Kidney epithelial cell (primary cell): ENCODE measurements around the gene KARS1. TPM values are rescaled to one million over a fixed set of nuclear protein-coding genes. Genes with fewer than 3 reads are reported as not detected.

Experiments
- DNase-seq: peaks from one replicate; pipeline ENCODE4 v3.0.0-alpha.2; 2010; ENCODE audit warnings: low read depth
- H3K27me3 ChIP-seq: 2 replicates; pipeline ENCODE4 v1.6.0; 2011; ENCODE audit warnings: low read length; ENCODE audit not compliant: control insufficient read depth, insufficient read depth
- H3K36me3 ChIP-seq: 2 replicates; pipeline ENCODE4 v1.5.1; 2011; ENCODE audit warnings: low read length; ENCODE audit not compliant: control insufficient read depth, insufficient read depth
- H3K4me3 ChIP-seq: 2 replicates; pipeline ENCODE4 v1.5.1; 2011; ENCODE audit warnings: low read depth, mild to moderate bottlenecking, control low read depth, low read length
- total RNA-seq: library from RNA; depleted of rRNA; stranded (reverse); fragments of >200 nt; gene quantifications from 2 replicates; pipeline ENCODE4 v1.2.3, GENCODE V29; 2015
- TF ChIP-seq, protein P1 (sequence below): IDR thresholded peaks from 2 replicates; pipeline ENCODE4 v1.5.1; 2011; ENCODE audit warnings: mild to moderate bottlenecking, moderate library complexity, low read length, control low read depth, inconsistent platforms; ENCODE audit not compliant: insufficient read depth, poor library complexity, severe bottlenecking

KARS1 gene
- total RNA-seq, 1 donor from 2014 or later: 233 TPM

DNA sequence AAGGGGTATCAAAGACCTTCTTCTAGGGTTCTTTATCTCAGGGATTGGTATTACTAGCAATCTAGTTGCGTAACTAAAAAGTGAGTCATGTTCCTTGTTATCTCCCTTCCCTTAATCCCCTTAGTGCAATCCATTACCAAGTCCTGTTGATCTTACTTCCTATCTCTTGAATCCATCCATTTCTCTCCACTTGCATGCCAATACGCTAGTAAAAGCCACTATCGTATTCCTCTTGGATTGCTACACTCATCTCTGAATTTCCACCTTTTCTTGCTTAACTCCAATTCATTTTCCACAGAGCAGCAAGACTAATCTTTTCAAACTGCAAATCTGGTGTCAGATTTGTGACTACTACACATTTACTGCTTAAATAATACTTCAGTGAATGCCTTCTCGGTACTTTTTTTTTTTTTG, 22.5 kb downstream of the KARS1 start:
- TF ChIP-seq, protein P1, sequence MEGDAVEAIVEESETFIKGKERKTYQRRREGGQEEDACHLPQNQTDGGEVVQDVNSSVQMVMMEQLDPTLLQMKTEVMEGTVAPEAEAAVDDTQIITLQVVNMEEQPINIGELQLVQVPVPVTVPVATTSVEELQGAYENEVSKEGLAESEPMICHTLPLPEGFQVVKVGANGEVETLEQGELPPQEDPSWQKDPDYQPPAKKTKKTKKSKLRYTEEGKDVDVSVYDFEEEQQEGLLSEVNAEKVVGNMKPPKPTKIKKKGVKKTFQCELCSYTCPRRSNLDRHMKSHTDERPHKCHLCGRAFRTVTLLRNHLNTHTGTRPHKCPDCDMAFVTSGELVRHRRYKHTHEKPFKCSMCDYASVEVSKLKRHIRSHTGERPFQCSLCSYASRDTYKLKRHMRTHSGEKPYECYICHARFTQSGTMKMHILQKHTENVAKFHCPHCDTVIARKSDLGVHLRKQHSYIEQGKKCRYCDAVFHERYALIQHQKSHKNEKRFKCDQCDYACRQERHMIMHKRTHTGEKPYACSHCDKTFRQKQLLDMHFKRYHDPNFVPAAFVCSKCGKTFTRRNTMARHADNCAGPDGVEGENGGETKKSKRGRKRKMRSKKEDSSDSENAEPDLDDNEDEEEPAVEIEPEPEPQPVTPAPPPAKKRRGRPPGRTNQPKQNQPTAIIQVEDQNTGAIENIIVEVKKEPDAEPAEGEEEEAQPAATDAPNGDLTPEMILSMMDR: no peak
- no peak overlapping the region for H3K4me3 ChIP-seq
- peaks cover 4% of the 10 kb centered on the region for H3K36me3 ChIP-seq
- DNase-seq: no peak
- no peaks in the 10 kb centered on the region for H3K27me3 ChIP-seq

DNA sequence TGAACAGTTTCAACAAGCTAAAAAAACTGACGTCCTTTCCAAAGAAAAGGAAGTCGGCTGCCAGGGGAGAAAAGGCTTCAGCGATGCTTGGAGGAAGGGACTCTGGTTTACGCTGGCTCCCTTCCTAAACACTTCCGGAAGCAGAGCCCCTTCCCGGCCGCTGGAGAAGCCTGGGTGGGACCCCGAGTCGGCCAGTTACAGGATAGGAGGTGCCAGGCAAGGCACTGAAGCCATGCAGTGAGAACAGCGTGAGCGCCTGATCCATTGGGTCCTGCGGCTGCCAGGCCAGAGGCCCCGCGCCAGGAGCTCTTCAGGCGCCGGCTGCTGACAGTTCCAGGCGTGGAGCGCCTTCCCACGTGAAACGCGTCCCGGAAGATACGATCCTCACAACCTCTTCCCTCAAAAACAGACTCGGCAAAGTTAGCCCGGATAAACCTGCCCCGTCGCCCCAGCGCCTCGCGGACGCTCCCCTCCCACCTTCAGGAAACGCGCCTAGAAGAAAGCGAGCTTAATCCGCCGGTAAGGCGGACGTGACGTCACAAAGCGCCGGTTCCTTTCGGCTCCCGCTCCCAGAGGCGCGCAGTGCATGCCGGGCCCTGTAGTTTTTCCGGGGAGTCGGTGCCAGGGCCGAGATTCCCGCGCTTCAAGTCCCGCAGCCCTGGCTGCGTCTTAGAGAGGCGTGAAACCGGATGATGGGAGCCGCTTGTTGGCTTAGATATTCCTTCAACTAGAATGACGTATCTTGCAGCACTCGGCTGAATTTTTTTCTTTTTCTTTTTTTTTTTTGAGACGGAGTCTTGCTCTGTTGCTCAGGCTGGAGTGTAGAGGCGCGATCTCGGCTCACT, 24.5 kb downstream of the KARS1 start, which contains the start of gene ADAT1:
ADAT1 (minus strand) TSS at position 521 of the 845 bp plus-strand sequence. CDS start 2,482 bp downstream, outside the sequence.
- TF ChIP-seq, protein P1: no peak

DNA sequence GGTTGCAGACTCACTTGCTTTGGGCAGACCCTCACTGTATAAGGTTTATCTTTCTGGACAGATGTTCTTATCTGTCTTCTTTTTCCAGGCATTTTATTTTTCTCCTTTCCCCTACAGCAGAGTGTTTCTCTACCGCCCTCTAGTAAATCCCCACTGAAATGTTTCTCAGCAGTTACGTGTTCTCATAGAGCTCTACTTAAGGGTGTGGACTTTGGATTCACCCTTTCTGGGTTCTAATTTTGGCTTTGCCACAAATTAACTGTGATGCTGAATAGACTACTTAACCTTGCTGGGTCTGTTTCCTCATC, 26.3 kb downstream of the KARS1 start:
- DNase-seq: peak; percentile 12
- H3K4me3 ChIP-seq: no peak overlapping the region
- peaks cover 1% of the 10 kb centered on the region for H3K36me3 ChIP-seq
- TF ChIP-seq, protein P1: peak; percentile 46
- no peaks in the 10 kb centered on the region for H3K27me3 ChIP-seq

More for the DNA sequence above, 24.5 kb downstream of the KARS1 start, which contains the start of gene ADAT1:
- peak; percentile 94 for DNase-seq
- H3K4me3 ChIP-seq: peak within 1 kb of the TSS; percentile 76
- peaks cover 1% of the 10 kb centered on the region for H3K36me3 ChIP-seq
- H3K27me3 ChIP-seq: no peaks in the 10 kb centered on the region

DNA sequence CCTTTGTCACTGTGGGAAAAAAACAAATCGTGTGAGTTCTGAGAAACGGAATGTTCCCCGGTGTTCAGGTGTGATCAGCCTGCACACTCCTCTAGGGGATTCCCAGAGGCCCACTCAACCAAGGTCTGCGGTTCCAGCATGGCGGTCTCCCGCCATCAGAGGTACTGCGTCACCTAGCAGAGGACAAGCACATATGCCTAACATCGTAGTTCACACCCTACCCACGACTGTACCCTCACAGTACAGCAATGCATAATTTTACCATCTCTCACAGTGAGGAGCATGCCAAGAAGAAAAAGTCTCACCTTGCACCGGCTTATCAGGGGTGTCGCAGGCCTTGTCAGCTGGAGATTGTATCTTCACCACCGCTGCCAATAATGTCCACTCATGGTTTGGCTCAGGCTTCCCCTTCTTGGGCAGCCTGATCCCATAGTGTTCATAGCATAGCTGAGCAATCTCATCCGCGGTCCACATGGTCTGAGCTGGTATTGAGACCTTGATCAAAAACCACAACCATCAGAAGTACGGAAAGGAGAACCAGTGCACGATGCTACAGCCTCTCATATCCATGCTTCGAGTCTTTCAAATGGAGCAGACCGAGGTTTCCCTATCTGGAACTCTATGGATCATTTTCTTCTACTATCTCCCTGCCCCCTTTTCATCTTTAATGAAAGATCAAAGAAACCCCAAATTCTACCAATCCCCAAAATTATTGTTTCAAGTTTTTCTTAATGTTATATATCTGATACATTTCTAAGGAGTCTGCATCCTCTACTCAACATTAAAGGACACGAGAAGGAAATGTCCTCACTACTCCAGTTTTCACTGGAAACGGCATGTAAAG, 26.9 kb downstream of the KARS1 start:
- TF ChIP-seq, protein P1: no peak
- Histone ChIP-seq H3K36me3 (peaks cover 1% of the 10 kb centered on the region), H3K4me3 (no peak overlapping the region), H3K27me3 (no peaks in the 10 kb centered on the region)
- no peak for DNase-seq

DNA sequence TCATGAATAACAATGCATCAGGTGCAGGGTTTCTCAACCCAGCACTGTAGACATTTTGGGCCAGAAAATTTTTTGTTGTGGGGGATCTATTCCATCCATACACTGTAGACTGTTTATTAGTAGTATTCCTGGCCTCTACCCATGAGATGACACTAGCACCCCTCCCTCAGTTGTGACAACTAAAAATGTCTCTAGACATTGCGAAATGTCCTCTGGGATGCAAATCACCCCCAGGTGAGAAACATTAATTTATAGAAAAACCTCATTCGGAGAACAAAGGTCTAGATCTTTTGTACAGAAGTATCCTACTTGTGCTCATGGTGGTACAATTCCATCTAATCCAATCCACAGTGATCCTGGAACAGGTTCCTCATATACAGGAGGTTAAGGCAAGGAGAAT, 28.7 kb downstream of the KARS1 start:
- no peak overlapping the region for H3K4me3 ChIP-seq
- H3K27me3 ChIP-seq: no peaks in the 10 kb centered on the region
- TF ChIP-seq, protein P1: no peak
- no peak for DNase-seq
- peaks cover 1% of the 10 kb centered on the region for H3K36me3 ChIP-seq
